Measurements from ENCODE around the gene SSRP1. TPM values are rescaled to one million over a fixed set of nuclear protein-coding genes. Genes with fewer than 3 reads are reported as not detected.

SSRP1 gene
- total RNA-seq, 2 donors from 2014 or later = 59.9 to 250 TPM

DNA sequence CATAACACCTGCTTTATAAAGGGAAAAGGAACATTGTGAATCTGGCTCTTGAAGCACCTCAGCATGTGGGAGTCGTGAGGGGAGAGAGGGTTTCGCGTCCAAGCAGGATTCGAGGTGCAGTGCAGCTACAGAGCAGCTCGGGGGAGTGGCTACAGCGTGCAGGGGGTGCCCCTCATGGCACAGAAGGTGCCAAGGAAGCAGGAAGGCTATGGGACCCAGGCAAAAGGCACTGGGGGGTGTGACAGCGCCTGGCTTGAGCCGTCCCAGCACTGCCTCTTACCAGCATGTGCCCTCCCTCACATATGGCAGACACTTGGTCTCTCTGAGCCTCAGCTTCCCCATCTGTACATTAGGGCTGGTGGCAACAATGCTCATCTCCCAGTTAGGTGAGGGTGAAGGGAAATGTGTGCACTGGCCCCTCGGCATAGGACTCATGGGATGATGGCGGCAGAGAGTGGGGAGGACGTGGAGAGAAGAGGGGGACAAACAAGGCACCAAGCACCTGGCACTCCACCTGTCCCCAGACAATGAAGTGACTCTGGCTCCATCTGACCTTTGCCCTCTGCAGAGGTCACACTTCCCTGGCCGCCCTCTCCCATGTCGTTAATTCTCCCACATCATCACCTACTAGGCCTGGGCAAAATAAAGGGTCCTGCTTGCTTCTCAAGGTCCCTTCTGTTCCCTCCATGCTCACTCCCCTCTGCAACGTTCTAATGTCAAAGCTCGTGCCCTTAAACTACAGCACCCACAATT lies 21.3 kb downstream of the SSRP1 start:
- Mint-ChIP-seq H3K27ac (no peak overlapping the region), H3K36me3 (peaks cover 4 to 9% of the 10 kb centered on the region in 2 donors), H3K9me3 (no peaks in the 10 kb centered on the region)
- DNase-seq (ENCODE audit: low spot score in 2 of 2) (no peak), ATAC-seq (no peak)

DNA sequence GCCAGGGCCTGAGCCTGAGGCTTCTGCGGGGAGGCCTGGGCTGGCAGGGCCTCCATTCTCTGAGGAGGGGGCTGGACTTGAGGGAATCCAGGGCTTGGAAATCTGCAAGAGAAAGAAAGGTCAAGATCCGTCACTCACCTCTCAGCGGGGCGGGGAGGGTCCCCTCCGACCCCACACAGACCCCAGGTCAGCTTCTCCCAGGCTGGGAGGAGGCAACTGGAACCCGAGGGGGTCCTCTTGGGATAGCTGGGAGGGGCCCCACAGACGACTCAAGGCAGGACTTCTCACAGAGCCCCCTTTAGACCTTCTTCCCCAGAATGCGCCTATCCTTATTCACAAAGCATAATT lies 21.9 kb downstream of the SSRP1 start:
- ATAC-seq (no peak), DNase-seq (ENCODE audit: low spot score in 2 of 2) (no peak)
- Mint-ChIP-seq H3K27ac (no peak overlapping the region), H3K36me3 (peaks cover 4 to 9% of the 10 kb centered on the region in 2 donors), H3K9me3 (no peaks in the 10 kb centered on the region)

DNA sequence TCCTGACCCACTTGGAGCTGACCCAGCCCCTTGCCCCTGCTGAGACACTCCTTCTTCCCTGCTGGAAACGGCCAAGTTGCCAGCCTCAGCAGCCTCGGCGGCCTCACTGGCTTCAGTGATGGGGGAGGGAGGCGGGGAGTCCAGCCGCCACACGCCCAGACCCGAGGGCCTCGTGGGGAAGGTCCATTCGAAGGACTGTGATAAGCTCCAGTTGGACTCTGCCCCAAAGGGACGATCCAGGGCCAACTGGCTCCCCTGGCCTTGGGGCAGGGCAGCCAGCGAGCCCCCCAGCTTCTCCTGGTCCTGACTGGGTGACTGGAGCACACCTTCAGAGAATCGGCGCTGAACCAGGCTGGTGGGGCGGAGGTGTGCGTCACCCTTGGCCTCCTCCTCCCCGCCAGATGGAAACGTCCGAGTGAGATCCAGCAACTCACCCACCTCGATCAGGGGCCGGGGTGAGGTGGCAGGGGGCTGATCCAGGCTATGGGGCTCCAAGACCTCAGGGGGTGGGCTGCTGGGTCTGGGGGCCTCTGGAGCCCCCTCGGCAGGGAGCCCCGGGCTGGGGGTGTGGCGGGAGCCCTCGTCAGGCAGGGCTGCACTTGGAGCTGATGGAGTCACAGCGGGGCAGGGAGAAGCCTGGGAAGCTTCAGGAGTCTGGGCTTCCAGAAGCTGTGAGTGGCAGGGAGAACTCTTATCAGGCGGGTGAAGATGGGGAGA lies 22.5 kb downstream of the SSRP1 start:
- H3K36me3 Mint-ChIP-seq = peaks cover 4 to 9% of the 10 kb centered on the region in 2 donors

DNA sequence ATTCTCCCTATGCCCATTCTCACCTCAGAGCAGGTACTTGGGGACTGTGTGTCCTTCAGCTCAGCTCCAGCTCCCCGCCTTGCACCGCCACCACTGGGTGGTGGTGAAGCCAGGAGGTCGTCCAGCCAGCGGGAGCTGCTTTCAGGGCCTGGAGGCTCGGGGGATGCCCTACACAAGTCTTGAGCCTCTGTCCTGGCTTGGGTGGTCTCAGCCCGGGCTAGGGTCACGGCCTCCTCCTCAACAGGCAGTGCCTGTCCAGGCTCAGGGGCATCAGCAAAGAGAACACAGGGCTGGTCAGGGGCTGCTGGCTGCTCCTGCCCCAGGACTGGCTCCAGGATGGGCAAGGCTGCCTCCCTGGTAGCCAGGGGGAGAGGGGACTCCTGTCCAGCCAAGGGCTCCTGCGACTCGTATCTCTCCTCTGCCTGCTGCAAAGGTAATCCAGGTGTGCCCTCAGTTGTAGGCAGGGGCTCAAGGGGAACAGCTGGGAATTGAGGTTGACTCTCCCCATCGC lies 23.1 kb downstream of the SSRP1 start:
- Mint-ChIP-seq H3K9me3 (no peaks in the 10 kb centered on the region), H3K27ac (no peak overlapping the region), H3K36me3 (peaks cover 4 to 9% of the 10 kb centered on the region in 2 donors)
- ATAC-seq = no peak
- no peak for DNase-seq (ENCODE audit: low spot score in 2 of 2)

More for the DNA sequence above, 22.5 kb downstream of the SSRP1 start:
- H3K9me3 Mint-ChIP-seq = no peaks in the 10 kb centered on the region
- no peak overlapping the region for H3K27ac Mint-ChIP-seq
- no peak for DNase-seq (ENCODE audit: low spot score in 2 of 2)
- no peak for ATAC-seq

DNA sequence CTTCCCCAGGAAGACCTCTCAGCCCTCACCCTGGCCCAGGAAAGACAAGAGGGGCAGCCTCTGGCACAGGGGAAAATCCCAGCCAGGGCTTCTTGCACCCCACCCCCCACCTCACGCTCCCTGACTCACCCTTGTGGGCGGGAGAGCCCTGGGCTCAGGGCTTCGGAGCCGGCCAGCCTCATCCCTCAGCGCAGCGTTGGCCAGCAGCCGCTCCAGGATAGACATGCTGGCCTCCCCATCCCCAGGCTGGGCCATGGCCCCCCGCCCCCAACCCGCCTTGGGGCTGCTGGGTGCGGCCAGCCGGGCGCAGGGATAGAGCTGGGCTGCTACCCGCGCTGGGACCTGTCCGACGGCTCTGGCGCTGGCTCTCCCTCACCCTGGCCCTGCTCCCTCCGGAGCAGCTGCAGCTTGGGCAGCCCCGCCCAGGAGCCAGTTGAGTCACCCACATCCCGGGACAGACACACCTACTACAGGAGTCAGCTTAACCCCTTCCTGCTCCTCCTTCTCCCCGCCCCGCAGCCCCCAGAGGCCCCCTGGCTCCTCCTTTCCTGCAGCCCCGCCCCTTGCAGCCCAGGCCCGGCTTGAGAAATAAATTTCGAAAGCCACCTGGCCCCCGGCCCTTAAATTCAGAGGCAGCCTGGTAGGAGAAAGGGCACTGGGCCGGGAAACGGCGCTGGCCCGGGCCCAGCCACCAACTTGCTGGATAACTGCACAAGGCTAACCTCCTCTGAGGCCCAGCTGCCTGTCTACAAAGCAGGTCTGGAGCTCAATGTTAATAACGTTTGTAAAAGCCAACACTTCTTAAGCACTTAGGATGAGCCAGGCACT lies 24.4 kb downstream of the SSRP1 start:
- H3K9me3 Mint-ChIP-seq = no peaks in the 10 kb centered on the region
- ATAC-seq (peak; percentile 98), DNase-seq (ENCODE audit: low spot score in 2 of 2) (peak; percentile 70 to 72)
- H3K36me3 Mint-ChIP-seq = peaks cover 4 to 9% of the 10 kb centered on the region in 2 donors
- H3K27ac Mint-ChIP-seq = no peak overlapping the region

DNA sequence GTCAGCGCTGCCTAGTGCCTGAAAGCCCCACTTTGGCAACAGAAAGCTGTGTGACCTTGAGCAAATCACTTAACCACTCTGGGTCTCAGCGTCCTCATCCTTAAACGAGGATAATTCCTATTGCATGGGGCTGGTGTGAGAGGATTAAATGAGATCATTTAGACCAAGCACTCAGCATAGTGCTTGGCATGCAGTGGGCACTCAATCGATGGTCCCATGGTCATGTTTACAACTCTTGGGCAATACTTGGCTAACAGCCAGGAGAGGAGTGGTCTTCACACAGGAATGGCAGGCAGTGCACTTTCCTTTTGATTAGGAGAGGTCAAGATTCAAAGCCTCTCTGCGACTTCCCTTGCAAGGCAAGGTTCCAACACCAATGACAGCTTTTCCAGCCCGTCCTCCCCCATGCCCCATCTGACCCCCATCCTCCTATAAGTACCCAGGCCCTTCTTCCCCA lies 25.0 kb downstream of the SSRP1 start:
- DNase-seq (ENCODE audit: low spot score in 2 of 2) (no peak), ATAC-seq (no peak)
- Mint-ChIP-seq H3K9me3 (no peaks in the 10 kb centered on the region), H3K27ac (no peak overlapping the region), H3K36me3 (peaks cover 4 to 9% of the 10 kb centered on the region in 2 donors)

DNA sequence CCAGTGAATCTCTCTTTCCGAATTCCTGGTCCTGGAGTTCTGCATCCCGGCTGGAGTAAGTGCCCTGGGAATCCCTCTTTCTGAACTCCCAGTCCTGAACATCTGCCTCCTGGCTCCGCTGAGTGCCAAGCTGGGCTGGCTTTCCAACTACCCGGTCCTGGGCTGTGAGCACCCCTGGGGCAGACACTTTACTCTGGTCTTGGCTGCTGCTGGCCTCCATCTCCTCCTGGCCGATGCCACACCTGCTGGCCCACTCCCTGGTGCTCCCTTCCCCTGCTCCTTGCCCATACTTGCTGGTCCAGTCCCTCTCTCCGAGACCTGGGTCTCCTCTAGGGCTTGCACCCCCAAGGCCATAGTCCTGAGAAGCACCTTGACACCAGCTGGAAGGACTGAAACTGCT lies 25.6 kb downstream of the SSRP1 start:
- DNase-seq (ENCODE audit: low spot score in 2 of 2) (no peak), ATAC-seq (no peak)
- peaks cover 4 to 9% of the 10 kb centered on the region in 2 donors for H3K36me3 Mint-ChIP-seq
- peak overlapping the region; percentile 19 to 22 for H3K27ac Mint-ChIP-seq
- H3K9me3 Mint-ChIP-seq = no peaks in the 10 kb centered on the region

DNA sequence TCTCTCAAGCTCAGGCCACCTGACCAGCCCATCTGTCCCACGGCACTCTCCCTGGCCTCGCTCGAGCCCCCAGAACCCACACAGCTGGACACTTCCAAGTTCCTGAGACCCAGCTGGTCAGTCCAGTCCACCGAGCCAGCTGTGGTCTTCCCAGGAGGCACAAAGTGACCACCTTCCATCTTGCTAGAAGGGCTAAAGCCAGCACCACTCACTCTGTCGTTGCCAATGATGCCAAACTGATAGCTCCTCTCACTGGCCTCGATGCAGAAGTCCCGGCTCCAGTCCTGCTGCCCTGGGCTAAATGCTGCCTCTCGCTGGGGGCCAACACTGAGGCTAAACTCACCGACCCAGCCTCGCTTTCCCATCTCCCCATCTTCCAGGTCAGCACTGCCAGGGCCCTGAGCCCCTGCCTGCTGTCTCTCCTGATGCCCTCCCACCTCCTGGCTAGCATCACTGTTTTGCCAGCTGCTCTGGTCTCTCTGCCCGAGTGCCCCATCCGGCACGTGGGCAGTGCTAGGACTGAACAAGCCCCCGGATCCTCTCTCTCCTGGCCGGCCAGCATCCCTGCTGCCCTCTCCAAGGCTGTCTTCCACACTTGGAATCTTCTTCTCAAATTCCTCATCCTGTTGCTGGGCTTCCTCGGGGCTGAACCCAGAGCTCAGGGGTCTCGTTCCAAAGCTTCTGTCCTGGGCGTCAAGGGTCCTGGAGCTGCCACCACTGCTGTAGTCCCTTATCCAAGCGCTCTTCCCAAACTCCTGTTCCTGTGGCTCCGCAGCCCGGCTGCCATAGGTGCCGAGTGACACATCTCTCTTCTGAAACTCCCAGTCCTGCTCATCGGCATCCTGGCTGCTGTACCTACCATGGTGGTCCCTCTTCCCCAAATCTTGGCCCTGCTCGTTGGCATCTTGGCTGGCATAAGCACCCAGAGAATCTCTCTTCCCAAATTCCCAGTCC lies 26.3 kb downstream of the SSRP1 start:
- Mint-ChIP-seq H3K27ac (peak overlapping the region; percentile 22 to 40), H3K36me3 (peaks cover 4 to 9% of the 10 kb centered on the region in 2 donors), H3K9me3 (no peaks in the 10 kb centered on the region)
- DNase-seq (ENCODE audit: low spot score in 2 of 2) = no peak
- no peak for ATAC-seq

DNA sequence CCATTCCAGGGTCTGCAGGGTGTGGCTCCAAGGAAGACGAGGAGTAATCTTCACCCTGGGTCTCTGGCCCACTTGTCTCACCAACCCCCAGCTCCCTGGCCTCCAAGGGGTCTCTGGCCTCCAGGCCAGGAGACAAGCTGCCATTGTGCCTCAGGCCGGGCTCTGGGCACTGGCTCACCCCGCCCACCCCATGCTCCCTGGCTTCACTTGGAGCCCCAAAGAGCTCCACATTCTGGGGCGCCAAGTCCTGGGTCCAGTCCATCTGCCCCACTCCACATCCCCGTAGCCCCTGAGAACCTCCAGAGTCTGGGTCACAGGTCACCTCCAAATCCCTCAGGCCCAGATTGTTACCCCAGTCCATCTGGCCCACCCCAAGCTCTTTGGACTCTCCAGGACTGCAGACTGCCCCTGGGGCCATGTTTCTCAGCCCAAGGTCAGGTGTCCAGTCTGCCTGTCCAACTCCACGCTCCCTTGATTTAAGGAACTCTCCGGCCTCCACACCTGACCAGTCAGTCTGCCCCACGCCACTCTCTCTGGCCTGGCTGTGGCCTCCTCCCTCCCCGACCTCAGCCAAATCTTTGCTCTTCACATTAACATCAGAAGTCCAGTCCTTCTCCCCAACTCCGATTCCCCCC lies 27.1 kb downstream of the SSRP1 start:
- H3K36me3 Mint-ChIP-seq = peaks cover 4 to 9% of the 10 kb centered on the region in 2 donors
- peak overlapping the region; percentile 22 to 40 for H3K27ac Mint-ChIP-seq
- no peaks in the 10 kb centered on the region for H3K9me3 Mint-ChIP-seq
- no peak for ATAC-seq
- no peak for DNase-seq (ENCODE audit: low spot score in 2 of 2)

DNA sequence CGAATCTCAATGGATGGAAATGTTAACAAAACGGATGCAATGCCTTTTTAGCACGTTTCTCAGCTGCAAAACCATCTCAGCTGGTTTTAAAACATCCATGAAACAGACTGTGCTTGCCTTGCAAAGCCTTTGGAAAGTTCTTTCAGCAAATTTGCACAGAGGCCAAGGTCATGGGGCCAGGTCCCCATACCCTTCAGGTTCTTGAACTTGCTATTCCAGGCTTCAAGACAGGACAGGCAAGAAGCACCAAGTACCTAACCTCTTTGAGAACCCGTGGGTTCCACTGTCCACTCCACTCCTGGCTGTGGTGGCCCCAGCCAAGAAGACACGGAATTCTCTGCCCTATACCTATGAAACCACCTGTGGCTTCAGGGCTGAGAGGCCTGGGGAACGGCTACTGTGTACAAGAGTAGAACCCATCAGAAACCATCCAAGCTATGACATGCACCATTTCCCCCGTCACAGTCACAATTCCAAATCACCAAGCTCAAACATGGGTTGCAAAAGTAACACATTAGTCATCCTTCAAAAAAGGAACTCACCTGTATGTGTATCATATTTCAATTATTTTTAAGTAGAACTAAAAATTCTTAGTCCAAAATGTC lies 27.9 kb downstream of the SSRP1 start:
- peaks cover 4 to 9% of the 10 kb centered on the region in 2 donors for H3K36me3 Mint-ChIP-seq
- ATAC-seq = no peak
- no peaks in the 10 kb centered on the region for H3K9me3 Mint-ChIP-seq
- H3K27ac Mint-ChIP-seq = peak overlapping the region in 1 of 2 donors; percentile 62
- DNase-seq (ENCODE audit: low spot score in 2 of 2) = no peak

DNA sequence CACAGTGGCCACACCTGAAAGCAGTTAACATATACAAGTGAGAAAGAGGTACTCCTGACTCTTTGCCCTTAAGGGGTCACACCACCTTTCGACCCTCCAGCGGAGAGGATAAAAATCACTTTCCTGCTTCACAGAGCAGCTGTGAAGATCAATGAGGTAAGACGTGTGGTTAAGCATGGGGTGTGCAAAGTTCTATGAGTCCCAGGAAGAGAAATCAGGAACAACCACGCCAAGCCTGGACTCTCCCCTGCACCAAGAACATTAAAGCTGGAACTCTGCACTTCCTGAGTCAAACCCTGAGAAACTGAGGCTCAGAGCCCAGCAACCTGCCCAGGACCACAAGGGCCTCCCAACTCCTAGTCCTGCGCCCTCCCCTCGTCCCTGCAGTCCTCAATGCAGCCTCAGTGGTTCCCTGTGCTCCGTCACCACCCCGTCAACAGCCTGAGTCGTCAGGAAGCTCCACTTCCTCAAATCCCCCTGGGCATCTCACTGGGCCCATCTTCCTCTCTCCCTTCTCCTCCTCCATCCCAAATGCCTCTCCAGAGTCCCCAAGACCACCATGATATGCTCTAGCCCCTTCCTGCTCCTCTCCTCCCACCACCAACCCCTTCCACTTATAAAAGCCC lies 28.6 kb downstream of the SSRP1 start:
- ATAC-seq = no peak
- Mint-ChIP-seq H3K27ac (peak overlapping the region in 1 of 2 donors; percentile 62), H3K9me3 (no peaks in the 10 kb centered on the region)

DNA sequence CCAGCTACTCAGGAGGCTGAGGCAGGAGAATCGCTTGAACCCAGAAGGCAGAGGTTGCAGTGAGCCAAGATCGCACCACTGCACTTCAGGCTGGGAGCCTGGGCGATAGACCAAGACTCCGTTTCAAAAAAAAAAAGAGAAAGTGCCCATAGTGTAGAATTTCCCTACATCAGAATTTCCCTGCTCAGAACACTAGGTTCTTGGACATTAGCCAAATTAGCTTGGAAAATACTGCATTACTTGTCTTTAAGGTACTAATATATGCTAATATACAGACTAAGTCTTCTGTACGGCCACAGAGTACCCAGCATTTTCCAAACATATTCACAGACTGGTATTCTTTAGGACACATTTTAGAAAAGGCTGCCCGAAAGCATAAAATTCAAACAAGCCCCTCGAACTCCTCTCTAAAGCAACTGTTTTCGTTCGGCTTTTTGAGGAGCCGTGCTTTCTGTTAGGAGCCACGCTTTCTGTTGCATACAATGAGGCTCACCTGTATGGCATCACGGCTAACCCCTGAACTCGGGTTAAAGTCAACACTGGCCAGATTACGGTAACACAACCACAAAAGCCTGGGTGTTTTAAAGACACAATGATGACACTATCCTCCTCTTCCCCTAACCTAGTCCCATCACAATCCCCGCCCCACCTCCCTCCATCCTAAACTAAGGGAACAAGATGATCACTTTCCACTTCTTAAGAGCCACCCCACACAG lies 29.4 kb downstream of the SSRP1 start:
- ATAC-seq (no peak), DNase-seq (ENCODE audit: low spot score in 2 of 2) (no peak)
- no peak overlapping the region for H3K27ac Mint-ChIP-seq
- peaks cover 11 to 14% of the 10 kb centered on the region in 2 donors for H3K36me3 Mint-ChIP-seq
- no peaks in the 10 kb centered on the region for H3K9me3 Mint-ChIP-seq

More for the DNA sequence above, 28.6 kb downstream of the SSRP1 start:
- H3K36me3 Mint-ChIP-seq = peaks cover 4 to 9% of the 10 kb centered on the region in 2 donors
- DNase-seq (ENCODE audit: low spot score in 2 of 2) = no peak

DNA sequence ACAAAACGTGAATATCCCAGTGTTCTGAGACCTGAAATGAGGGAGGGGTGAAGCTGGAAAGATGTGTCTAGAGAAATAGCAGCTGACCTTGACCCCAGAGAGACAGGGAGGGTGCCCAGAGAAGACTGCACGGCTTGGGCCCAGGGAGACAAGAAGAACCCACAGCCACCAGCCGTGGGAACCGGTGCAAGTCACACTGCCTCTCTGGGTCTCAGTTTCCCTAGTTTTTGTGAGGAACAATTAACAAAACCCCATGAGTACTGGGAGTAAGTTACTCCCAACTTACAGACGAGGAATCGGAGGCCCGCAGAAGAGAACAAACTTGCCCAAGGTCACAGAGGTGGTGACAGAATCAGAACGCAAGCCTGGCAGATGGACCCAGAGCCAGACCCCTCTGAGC lies 30.2 kb downstream of the SSRP1 start:
- Mint-ChIP-seq H3K36me3 (peaks cover 19 to 22% of the 10 kb centered on the region in 2 donors), H3K9me3 (no peaks in the 10 kb centered on the region), H3K27ac (no peak overlapping the region)
- ATAC-seq = no peak
- no peak for DNase-seq (ENCODE audit: low spot score in 2 of 2)

DNA sequence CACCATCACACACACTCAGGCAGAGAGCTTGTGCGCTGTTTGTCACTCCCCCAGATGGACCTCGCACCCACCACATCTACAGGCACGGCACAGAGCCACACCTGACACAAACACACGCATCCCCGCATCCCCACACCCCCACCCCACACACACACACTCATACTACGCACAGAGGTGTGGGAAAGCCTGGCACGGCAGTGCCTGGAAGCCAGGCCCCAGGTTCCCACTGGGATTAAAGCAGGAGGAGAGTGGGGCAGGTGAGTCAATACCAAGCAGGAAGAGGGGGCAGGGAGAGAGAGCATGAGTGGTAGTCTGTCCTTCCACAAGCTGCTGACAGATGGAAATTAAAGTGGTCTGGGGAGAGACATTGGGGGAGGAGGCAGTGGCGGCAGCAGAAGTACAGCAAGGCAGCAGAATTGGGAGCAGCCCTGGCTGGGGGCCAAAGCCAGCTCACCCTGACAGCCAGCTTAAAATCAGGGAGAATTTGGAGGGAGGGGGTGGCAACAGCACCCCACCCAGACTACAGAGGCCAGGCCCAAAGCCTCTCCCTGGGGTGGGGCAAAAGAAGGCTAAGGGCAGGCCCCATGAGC lies 31.6 kb downstream of the SSRP1 start:
- ATAC-seq = no peak
- no peak for DNase-seq (ENCODE audit: low spot score in 2 of 2)
- Mint-ChIP-seq H3K27ac (peak overlapping the region in 1 of 2 donors; percentile 11), H3K36me3 (peaks cover 25 to 30% of the 10 kb centered on the region in 2 donors), H3K9me3 (peaks cover 3 to 5% of the 10 kb centered on the region in 2 donors)

All from activated naive CD4-positive, alpha-beta T cell treated with anti-CD3 and anti-CD28 coated beads, Interleukin-2, amount 50 U/mL, for 72 hours (primary cell).